Measurements from ENCODE around the gene NODAL. TPM values are rescaled to one million over a fixed set of nuclear protein-coding genes. Genes with fewer than 3 reads are reported as not detected.
A peak's percentile ranks its signal among the peaks of the same experiment; 100 is the strongest.
"Not testable (repeated sequence)": the region's sequence is repeated elsewhere in the genome, so short reads cannot be mapped to it uniquely, and the experiment has no call there.

NODAL gene
- under 1 TPM; 0.13 to 0.61 (median 0.34) TPM for polyA plus RNA-seq (ENCODE audit: insufficient read length in 4 of 4)

- DNase-seq (ENCODE audit: low read depth in 4 of 4, low spot score in 2 of 4): no peak
Measured at GRCh38 chr10:70441161-70441894, at the start of gene NODAL. TSS of gene NODAL (minus strand) at chr10:70441681. CDS start at chr10:70441667, 14 bp downstream.

GRCh38 chr10:70490142-70490541 is 48.7 kb upstream of the NODAL start:
- no peak for DNase-seq (ENCODE audit: low read depth in 4 of 4, low spot score in 2 of 4)

GRCh38 chr10:70487824-70488223 is 46.3 kb upstream of the NODAL start:
- no peak for DNase-seq (ENCODE audit: low read depth in 4 of 4, low spot score in 2 of 4)

- DNase-seq (ENCODE audit: low read depth in 4 of 4, low spot score in 2 of 4): not testable (repeated sequence)
Measured at GRCh38 chr10:70483872-70484271, 42.4 kb upstream of the NODAL start.

GRCh38 chr10:70482982-70483760 is 41.7 kb upstream of the NODAL start:
- no peak for DNase-seq (ENCODE audit: low read depth in 4 of 4, low spot score in 2 of 4)

GRCh38 chr10:70481831-70482530 is 40.5 kb upstream of the NODAL start:
- DNase-seq (ENCODE audit: low read depth in 4 of 4, low spot score in 2 of 4): no peak

- no peak for DNase-seq (ENCODE audit: low read depth in 4 of 4, low spot score in 2 of 4)
Measured at GRCh38 chr10:70481105-70481504, 39.6 kb upstream of the NODAL start.

GRCh38 chr10:70480239-70480861 is 38.9 kb upstream of the NODAL start:
- DNase-seq (ENCODE audit: low read depth in 4 of 4, low spot score in 2 of 4): no peak

- no peak for DNase-seq (ENCODE audit: low read depth in 4 of 4, low spot score in 2 of 4)
Measured at GRCh38 chr10:70479626-70480238, 38.3 kb upstream of the NODAL start.

GRCh38 chr10:70479165-70479581 is 37.7 kb upstream of the NODAL start:
- no peak for DNase-seq (ENCODE audit: low read depth in 4 of 4, low spot score in 2 of 4)

- DNase-seq (ENCODE audit: low read depth in 4 of 4, low spot score in 2 of 4): peak in 1 of 4 donors; percentile 75
Measured at GRCh38 chr10:70478191-70479164, 37.0 kb upstream of the NODAL start, which contains the start of gene PALD1. TSS of gene PALD1 (plus strand) at chr10:70478767. CDS start at chr10:70525952, 47,185 bp downstream.

- no peak for DNase-seq (ENCODE audit: low read depth in 4 of 4, low spot score in 2 of 4)
Measured at GRCh38 chr10:70477661-70478162, 36.2 kb upstream of the NODAL start.

GRCh38 chr10:70476249-70477035 is 35.0 kb upstream of the NODAL start:
- no peak for DNase-seq (ENCODE audit: low read depth in 4 of 4, low spot score in 2 of 4)

GRCh38 chr10:70475661-70476060 is 34.2 kb upstream of the NODAL start:
- DNase-seq (ENCODE audit: low read depth in 4 of 4, low spot score in 2 of 4): no peak

- no peak for DNase-seq (ENCODE audit: low read depth in 4 of 4, low spot score in 2 of 4)
Measured at GRCh38 chr10:70474780-70475179, 33.3 kb upstream of the NODAL start.

- DNase-seq (ENCODE audit: low read depth in 4 of 4, low spot score in 2 of 4): no peak
Measured at GRCh38 chr10:70472799-70473454, 31.4 kb upstream of the NODAL start.

GRCh38 chr10:70466951-70467350 is 25.5 kb upstream of the NODAL start:
- DNase-seq (ENCODE audit: low read depth in 4 of 4, low spot score in 2 of 4): no peak
